Posterior cingulate gyrus (tissue), 11 donors: Measurements from ENCODE around the gene TM9SF1.

Source experiments
- DNase-seq, 10 donors: peaks; one replicate each; pipeline versions ENCODE4 v3.0.0 to v3.0.0-alpha.2; 2020 to 2021; ENCODE audit warnings: mixed read lengths in 3 of 10
- intact Hi-C: fragments of 100-400 bp; cut with DNase I; formaldehyde crosslinking; loops from one replicate; pipeline ENCODE4 v1.15.1; 2023

Gene TM9SF1

DNA sequence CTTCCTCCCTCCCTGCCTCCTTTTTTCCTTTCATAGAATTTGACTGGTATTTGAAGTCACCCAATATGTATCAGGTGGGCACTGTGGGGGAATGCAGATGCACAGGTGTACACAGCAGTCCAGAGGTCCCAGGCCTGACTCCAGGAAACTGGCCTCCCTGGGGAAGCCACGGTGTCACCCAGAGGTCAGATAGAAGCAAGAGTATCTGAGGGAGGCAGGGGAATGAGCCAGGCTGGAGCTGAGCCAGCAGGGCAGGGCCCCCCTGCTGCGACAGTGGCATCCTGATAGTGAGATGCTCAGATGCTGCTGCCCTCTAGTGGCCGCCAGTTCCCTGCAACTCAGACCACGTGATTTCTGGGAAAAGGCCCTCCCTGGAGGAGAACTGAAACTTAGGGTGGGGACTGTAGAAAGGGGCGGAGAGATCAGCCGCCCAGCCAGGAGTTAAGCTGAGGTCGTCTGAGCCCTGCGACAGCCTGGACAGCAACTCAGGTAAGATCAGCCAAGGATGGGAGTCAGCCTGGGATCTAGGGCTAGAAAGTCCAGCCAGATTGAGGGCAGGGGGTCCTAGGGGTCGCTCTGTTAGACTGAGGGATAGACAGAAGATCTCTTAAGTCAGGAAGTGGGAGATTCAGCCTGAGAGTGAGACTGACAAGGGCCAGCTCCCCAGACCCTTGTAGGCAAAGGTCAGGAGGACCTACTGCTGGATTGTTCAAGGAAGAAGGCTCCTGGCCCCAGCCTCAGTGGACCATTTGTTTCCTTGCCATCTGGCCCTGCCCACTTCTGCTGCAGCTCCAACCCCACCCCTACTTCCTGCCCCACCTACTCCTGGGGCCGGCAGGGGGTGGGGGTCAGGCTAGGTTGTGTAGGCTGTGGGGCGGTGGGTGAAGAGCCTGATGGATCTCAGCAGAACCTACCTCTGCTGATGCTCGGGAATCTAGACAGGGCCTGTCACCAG, 34.1 kb downstream of the TM9SF1 start, which contains the start of gene IRF9:
IRF9 (plus strand) TSS at position 416 of the 955 bp plus-strand sequence. CDS start 880 bp downstream, outside the sequence.
- intact Hi-C loops, result loop anchor here (1.0 to 2.0 kb wide), 3 partner anchors 14 to 47 kb away; partner anchors contain the start of genes DCAF11, IPO4, NRL and PSME2
- DNase-seq, result peak; percentile 92 to 99 (median 97)

DNA sequence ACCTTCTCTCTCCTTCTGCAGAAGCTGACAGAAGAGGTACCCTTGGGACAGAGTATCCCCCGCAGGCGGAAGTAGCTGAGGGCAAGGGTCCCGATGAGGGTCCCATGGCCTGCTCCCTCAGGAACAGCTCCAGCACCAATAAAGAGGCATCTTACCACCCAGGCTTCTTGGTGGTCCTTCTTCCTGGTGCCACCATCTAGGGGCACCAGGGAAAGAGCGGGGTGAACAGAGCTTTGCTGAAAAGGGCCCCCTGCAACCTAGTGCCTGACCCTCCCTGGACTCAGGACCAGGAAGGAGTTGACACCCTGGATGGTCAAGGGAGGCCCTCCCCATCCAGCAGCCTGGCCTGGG, 34.8 kb downstream of the TM9SF1 start:
- intact Hi-C loops, result loop anchor here (2.0 kb wide), 2 partner anchors 14 to 28 kb away; partner anchors contain the start of genes IPO4, PSME2 and RNF31
- peak in 3 of 10 donors; percentile 43 to 62 (median 61) for DNase-seq

DNA sequence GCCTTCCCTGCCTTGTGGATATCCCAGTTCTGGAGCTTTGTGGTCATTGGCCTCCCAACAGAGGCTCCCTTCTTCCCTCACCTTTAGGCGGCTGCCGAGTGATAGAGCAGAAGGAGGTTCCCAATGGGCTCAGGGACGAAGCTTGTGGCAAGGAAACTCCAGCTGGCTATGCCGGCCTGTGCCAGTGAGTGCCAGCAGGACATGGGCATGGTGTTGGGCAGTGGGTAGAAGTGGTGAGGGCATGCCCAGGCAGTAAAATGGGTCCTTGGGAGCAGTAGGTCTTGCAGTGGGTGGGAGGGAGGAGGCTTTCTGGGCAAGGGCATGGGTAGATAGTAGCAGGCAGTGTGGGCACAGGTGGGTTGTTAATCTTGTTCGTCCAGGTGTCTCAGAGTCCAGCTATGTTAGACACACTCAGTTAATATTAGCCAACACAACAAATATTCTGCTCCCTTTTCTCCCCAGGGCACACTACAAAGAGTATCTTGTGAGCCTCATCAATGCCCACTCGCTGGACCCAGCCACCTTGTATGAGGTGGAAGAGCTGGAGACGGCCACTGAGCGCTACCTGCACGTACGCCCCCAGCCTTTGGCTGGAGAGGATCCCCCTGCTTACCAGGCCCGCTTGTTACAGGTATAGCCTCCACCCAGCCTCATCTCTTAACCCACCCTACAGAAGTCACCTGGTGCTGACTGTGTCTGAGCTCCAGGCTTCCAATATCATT, 35.3 kb downstream of the TM9SF1 start:
- intact Hi-C loops, result loop anchor here (2.0 kb wide), 2 partner anchors 13 to 29 kb away; partner anchors contain the start of genes IPO4, PSME2 and RNF31
- peak in 3 of 10 donors; percentile 25 to 63 (median 49) for DNase-seq

DNA sequence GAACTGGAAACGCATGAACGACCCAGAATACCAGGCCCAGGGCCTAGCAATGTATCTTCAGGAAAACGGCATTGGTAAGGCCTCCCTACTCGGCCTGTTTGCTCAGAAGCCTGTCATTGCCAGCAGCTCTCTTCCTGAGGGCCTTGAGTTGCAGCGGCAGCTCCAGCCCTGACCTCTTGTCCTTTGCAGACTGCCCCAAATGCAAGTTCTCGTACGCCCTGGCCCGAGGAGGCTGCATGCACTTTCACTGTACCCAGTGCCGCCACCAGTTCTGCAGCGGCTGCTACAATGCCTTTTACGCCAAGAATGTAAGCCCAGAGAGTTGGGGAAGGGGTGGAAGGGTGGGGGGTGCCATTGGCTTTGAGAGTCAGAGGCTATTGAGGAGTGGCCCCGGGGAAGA, 37.9 kb downstream of the TM9SF1 start:
- peak in 3 of 10 donors; percentile 52 to 53 (median 53) for DNase-seq
- intact Hi-C loops, result no loop called here

DNA sequence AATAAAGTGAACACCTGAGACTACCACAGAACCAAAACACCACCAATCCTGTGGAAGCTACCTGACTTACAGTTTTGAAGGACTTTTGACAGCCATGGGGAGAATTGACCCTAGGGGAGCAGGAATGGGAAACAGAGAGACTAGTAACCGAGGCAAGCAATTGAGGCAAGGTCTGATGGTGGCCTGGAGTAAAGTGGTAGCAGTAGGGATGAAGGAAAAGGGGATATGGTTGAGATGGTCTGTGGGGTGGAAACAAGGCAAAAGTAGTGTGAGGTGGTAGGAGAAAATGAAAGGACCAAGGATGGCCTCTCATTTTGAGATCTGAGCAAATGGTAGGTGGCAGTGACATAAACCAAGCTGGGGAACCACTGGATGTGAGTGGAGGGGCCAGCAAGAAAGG, 38.4 kb downstream of the TM9SF1 start:
- intact Hi-C loops, result no loop called here
- DNase-seq, result no peak

GRCh38 chr14:24155100-24155499, 40.1 kb downstream of the TM9SF1 start:
- DNase-seq, result peak in 2 of 10 donors; percentile 15 to 65
- intact Hi-C loops, result no loop called here

DNA sequence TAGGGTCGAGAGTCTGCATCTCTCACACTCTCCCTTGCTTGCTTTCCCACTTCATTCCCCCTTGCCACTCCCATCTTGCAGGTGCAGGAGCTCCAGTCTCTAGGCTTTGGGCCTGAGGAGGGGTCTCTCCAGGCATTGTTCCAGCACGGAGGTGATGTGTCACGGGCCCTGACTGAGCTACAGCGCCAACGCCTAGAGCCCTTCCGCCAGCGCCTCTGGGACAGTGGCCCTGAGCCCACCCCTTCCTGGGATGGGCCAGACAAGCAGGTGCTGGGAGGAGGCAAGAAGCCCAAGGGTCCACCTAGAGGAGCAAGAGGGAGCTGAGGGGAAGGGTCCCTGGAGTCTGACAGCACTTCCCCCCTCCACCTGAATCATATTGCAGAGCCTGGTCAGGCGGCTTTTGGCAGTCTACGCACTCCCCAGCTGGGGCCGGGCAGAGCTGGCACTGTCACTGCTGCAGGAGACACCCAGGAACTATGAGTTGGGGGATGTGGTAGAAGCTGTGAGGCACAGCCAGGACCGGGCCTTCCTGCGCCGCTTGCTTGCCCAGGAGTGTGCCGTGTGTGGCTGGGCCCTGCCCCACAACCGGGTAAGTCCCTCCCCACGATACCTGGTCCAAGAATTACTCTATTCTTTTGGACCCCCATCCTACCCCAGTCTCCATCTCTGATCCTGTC, 43.7 kb downstream of the TM9SF1 start:
- DNase-seq, result peak in 2 of 10 donors; percentile 27 to 78
- intact Hi-C loops, result no loop called here

DNA sequence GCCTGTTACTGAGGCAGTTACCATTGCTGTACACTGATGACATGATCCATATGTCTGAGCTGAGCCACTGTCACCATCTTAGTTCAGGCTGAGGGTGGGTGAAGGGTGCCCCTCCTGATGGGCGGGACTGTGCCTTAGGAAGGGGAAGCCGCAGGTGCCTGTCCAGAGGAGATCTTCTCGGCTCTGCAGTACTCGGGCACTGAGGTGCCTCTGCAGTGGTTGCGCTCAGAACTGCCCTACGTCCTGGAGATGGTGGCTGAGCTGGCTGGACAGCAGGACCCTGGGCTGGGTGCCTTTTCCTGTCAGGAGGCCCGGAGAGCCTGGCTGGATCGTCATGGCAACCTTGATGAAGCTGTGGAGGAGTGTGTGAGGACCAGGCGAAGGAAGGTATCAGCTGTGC, 44.2 kb downstream of the TM9SF1 start:
- intact Hi-C loops, result no loop called here
- DNase-seq, result peak in 2 of 10 donors; percentile 28 to 45

- intact Hi-C loops, result no loop called here
- DNase-seq, result peak in 2 of 10 donors; percentile 55 to 59
Observed at GRCh38 chr14:24150567-24150966, 44.7 kb downstream of the TM9SF1 start.

GRCh38 chr14:24150061-24150460, 45.2 kb downstream of the TM9SF1 start:
- DNase-seq, result peak in 1 of 10 donors; percentile 69
- intact Hi-C loops, result no loop called here

DNA sequence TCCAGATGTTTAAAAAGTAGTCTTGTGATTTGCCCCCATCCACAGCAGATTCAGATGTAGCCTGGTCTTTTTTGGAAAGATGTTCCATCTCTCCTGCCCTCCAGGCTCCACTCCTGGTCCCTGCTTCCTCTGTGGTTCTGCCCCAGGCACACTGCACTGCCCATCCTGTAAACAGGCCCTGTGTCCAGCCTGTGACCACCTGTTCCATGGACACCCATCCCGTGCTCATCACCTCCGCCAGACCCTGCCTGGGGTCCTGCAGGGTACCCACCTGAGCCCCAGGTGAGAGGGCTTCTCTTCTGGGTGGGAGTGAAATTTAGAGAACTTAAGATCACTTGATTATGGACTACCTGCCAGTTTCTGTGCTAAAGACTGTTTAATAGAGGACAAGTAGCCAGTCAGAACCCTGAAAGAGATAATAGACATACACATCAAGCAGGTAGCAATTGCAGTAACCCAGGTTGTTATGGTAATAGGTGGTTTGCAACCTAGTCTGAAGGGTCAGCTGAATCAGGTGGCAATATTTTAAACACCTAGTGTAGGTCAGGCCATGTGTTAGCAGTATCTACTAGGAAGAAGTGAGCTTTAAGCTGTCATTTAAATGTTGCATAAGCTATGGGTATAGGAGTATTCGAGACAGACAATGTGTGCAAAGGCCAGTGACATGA, 45.8 kb downstream of the TM9SF1 start:
- intact Hi-C loops, result no loop called here
- DNase-seq, result peak in 1 of 10 donors; percentile 32

GRCh38 chr14:24147761-24148428, 47.3 kb downstream of the TM9SF1 start:
- peak in 1 of 10 donors; percentile 51 for DNase-seq
- intact Hi-C loops, result loop anchor here (1.0 to 2.0 kb wide), 2 partner anchors 13 to 34 kb away; partner anchors contain the start of genes DCAF11, IRF9 and NRL

DNA sequence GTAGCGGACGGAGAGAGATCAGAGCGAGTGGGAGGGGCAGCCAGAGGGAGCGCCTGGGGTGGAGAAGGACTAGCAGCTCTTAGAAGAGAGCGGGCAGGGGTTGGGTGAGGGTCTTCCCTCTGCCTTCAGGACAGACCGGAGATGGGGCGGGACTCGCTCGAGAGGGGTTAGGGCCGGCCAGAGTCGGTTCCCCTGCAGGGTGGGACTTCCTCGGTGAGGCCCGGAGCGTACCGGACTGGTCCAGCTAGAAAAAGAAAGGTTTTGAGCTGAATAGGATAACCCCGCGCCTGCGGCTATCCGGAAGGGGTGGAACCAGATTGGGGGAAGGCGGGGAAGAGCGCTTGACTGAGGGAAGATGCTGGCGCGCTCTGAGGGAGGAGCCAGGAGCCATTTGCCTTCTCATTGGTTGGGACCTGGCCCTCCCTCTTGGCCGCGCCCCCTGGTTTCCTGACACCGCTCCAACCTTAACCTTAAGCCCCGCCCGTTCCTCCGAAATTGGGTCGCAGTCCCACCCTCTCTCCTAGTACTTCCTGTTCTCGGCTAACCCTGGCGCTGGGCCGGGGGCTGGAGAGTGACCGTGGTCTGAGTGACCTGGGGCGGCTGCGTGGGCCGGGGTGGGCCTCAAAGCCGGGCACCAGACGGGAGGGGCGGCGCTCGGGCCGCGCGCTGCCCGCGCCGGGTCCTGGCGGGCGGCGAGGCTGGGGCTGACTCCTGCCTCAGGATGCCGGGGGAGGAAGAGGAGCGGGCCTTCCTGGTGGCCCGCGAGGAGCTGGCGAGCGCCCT, 48.1 kb downstream of the TM9SF1 start, which contains the start of gene RNF31:
RNF31 (plus strand) TSS at position 521 of the 783 bp plus-strand sequence; CDS start at position 722, 201 bp downstream.
- peak; percentile 96 to 100 (median 98) for DNase-seq
- intact Hi-C loops, result loop anchor here (1.0 to 2.0 kb wide), 2 partner anchors 14 to 33 kb away; partner anchors contain the start of genes DCAF11, IRF9 and NRL

- DNase-seq, result peak; percentile 64 to 97 (median 79)
- intact Hi-C loops, result loop anchor here (2.0 kb wide), 1 partner anchor 14 kb away; the partner anchor contains the start of gene IRF9
Observed at GRCh38 chr14:24146453-24146977, 48.7 kb downstream of the TM9SF1 start, which contains the start of gene PSME2. PSME2 (minus strand) TSS chr14:24146610; CDS start chr14:24146581, 29 bp downstream.

DNA sequence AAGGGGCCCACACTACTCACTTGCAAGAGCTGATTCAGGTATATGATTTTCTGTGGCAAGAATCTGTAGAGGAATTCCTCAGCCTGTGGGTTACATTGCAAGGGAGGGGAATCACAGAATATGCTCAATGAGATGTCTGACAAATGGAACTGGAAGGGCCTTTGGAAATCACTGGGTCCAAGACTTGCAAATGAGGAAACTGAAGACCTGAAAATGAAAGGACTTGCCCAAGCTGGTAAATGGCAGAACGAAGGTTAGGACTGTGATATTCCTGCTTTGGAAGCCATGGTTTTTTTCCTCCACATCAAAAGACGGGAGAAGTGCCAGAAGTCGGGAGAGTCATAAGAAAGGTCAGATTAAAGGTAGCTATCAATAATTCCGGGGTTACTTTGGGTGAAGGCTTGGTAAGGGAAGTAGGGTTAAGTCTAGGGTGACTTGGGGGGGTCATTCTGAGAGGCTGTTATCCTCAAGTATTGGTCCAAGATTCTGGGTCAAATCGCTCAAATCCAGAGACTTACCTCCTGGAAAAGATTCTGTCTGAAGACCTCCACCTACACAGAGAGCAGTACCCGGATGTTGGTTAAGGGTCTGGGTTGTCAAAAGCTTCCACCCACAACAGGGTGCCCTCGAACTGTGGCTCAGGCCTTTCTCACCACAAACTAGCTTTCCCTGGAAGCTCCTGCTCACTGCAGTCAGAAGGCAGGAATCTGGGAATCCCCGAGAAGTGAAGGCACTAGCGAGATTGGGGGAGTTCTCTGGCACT, 49.4 kb downstream of the TM9SF1 start:
- intact Hi-C loops, result loop anchor here (2.0 kb wide), 1 partner anchor 15 kb away; the partner anchor contains the start of gene IRF9
- no peak for DNase-seq

GRCh38 chr14:24145219-24145618, 50.0 kb downstream of the TM9SF1 start:
- peak in 1 of 10 donors; percentile 54 for DNase-seq
- intact Hi-C loops, result no loop called here

DNA sequence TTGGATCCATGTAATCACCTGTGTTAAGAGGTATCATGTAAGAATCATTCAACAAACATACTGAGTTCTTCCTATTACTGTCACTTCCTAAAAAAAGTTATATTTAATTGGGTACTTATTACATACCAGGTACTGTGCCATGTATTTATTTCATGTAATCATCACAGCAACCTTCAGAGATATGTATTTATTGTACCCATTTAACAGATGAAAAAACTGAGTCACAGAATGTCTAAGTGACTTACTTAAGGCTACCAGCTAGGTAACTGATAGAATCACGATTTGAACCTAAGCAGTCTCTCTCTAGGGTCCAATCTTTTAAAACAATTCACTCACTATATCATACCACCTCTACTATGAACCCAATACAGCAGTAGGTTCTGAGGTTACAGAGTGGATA, 50.8 kb downstream of the TM9SF1 start:
- no peak for DNase-seq
- intact Hi-C loops, result no loop called here
